Measurements from ENCODE around the gene GAA. TPM values are rescaled to one million over a fixed set of nuclear protein-coding genes. Genes with fewer than 3 reads are reported as not detected.

Gene GAA
- total and polyA plus RNA-seq, 9 donors: 2.4 to 77.3 (median 25.6) TPM

DNA sequence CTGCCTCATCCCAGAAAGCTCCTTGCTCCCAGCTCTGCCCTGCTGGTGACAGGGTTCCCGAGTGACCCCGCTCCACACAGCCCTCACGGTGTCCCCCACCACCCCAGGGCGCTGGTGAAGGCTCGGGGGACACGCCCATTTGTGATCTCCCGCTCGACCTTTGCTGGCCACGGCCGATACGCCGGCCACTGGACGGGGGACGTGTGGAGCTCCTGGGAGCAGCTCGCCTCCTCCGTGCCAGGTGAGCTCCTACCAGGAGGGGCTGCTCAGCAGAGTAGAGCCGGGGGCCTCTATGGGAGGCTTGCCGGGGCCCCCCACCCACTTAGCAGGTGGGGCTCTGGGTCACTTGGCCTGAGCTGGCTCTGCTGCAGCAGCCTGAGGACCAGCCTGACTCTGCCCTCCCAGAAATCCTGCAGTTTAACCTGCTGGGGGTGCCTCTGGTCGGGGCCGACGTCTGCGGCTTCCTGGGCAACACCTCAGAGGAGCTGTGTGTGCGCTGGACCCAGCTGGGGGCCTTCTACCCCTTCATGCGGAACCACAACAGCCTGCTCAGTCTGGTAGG is 11.2 kb downstream of the GAA start:
- H3K27ac ChIP-seq: no peak overlapping the region
- WGBS, 3 donors: 87 to 95% (median 95%) methylated on average over 23 to 24 of the region's 24 CpGs
- no peaks in the 10 kb centered on the region for H3K4me1 ChIP-seq (ENCODE audit: insufficient read depth)
- H3K4me3 ChIP-seq: no peak overlapping the region
- H3K9me3 ChIP-seq: no peaks in the 10 kb centered on the region
- no peaks in the 10 kb centered on the region for H3K27me3 ChIP-seq
- H3K36me3 ChIP-seq: no peaks in the 10 kb centered on the region
- intact Hi-C loops (cut with DNase I): no loop called here
- TF ChIP-seq, protein P1, sequence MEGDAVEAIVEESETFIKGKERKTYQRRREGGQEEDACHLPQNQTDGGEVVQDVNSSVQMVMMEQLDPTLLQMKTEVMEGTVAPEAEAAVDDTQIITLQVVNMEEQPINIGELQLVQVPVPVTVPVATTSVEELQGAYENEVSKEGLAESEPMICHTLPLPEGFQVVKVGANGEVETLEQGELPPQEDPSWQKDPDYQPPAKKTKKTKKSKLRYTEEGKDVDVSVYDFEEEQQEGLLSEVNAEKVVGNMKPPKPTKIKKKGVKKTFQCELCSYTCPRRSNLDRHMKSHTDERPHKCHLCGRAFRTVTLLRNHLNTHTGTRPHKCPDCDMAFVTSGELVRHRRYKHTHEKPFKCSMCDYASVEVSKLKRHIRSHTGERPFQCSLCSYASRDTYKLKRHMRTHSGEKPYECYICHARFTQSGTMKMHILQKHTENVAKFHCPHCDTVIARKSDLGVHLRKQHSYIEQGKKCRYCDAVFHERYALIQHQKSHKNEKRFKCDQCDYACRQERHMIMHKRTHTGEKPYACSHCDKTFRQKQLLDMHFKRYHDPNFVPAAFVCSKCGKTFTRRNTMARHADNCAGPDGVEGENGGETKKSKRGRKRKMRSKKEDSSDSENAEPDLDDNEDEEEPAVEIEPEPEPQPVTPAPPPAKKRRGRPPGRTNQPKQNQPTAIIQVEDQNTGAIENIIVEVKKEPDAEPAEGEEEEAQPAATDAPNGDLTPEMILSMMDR (IDR thresholded peaks at IDR 0.05): no peak
- TF ChIP-seq POLR2A (IDR thresholded peaks at IDR 0.05) (no peak), EP300 (IDR thresholded peaks at IDR 0.05) (no peak)
- DNase-seq: no peak

GRCh38 chr17:80113033-80113484 is 11.7 kb downstream of the GAA start:
- H3K4me3 ChIP-seq: no peak overlapping the region
- 81 to 91% (median 89%) methylated on average over 20 of the region's 20 CpGs for WGBS, 3 donors
- no peak for DNase-seq

DNA sequence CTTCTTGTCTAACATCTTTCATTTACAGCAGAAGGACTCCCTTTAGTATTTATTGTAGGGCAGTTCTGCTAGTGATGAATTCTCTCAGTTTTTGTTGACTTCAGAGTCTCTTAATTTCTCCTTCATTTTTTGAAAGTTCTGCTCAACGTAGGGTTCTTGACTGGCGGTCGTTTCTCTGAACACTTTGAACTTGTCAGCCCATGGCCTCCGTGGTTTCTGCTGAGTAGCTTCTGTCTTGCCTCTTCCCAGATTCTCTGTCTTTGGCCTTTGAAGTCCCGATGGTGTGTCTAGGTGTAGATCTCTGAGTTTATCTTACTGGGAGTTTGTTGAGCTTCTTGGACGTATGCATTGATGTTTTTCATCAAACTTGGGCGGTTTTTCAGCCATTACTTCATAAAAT is 13.4 kb downstream of the GAA start:
- Histone ChIP-seq H3K36me3 (no peaks in the 10 kb centered on the region), H3K4me1 (ENCODE audit: insufficient read depth) (no peaks in the 10 kb centered on the region), H3K9me3 (no peaks in the 10 kb centered on the region), H3K27ac (no peak overlapping the region), H3K27me3 (no peaks in the 10 kb centered on the region), H3K4me3 (no peak overlapping the region)
- WGBS, 3 donors: 83 to 94% (median 91%) methylated on average over 7 of the region's 7 CpGs
- intact Hi-C loops (cut with DNase I): no loop called here
- no peak for DNase-seq
- TF ChIP-seq EP300 (IDR thresholded peaks at IDR 0.05) (no peak), POLR2A (IDR thresholded peaks at IDR 0.05) (no peak)
- TF ChIP-seq, protein P1 (IDR thresholded peaks at IDR 0.05): no peak

More at GRCh38 chr17:80113033-80113484, 11.7 kb downstream of the GAA start:
- H3K36me3 ChIP-seq: no peaks in the 10 kb centered on the region
- H3K9me3 ChIP-seq: no peaks in the 10 kb centered on the region
- TF ChIP-seq POLR2A (IDR thresholded peaks at IDR 0.05): no peak
- TF ChIP-seq, protein P1 (IDR thresholded peaks at IDR 0.05): no peak
- no peak for TF ChIP-seq EP300 (IDR thresholded peaks at IDR 0.05)
- no peaks in the 10 kb centered on the region for H3K27me3 ChIP-seq
- no peak overlapping the region for H3K27ac ChIP-seq
- H3K4me1 ChIP-seq (ENCODE audit: insufficient read depth): no peaks in the 10 kb centered on the region
- intact Hi-C loops (cut with DNase I): no loop called here

- H3K36me3 ChIP-seq: no peaks in the 10 kb centered on the region
- no peaks in the 10 kb centered on the region for H3K9me3 ChIP-seq
- no peak overlapping the region for H3K4me3 ChIP-seq
- H3K27ac ChIP-seq: no peak overlapping the region
- H3K27me3 ChIP-seq: no peaks in the 10 kb centered on the region
- DNase-seq: no peak
- TF ChIP-seq EP300 (IDR thresholded peaks at IDR 0.05) (no peak), POLR2A (IDR thresholded peaks at IDR 0.05) (no peak)
- TF ChIP-seq, protein P1 (IDR thresholded peaks at IDR 0.05): no peak
- no peaks in the 10 kb centered on the region for H3K4me1 ChIP-seq (ENCODE audit: insufficient read depth)
- 86 to 92% (median 90%) methylated on average over 8 of the region's 8 CpGs for WGBS, 3 donors
- intact Hi-C loops (cut with DNase I): no loop called here
Measured at GRCh38 chr17:80115159-80115558, 13.8 kb downstream of the GAA start.
